Measurements from ENCODE around the gene BLOC1S6. TPM values are rescaled to one million over a fixed set of nuclear protein-coding genes. Genes with fewer than 3 reads are reported as not detected.

Gene BLOC1S6
- total RNA-seq, 1 donor: 105 TPM

DNA sequence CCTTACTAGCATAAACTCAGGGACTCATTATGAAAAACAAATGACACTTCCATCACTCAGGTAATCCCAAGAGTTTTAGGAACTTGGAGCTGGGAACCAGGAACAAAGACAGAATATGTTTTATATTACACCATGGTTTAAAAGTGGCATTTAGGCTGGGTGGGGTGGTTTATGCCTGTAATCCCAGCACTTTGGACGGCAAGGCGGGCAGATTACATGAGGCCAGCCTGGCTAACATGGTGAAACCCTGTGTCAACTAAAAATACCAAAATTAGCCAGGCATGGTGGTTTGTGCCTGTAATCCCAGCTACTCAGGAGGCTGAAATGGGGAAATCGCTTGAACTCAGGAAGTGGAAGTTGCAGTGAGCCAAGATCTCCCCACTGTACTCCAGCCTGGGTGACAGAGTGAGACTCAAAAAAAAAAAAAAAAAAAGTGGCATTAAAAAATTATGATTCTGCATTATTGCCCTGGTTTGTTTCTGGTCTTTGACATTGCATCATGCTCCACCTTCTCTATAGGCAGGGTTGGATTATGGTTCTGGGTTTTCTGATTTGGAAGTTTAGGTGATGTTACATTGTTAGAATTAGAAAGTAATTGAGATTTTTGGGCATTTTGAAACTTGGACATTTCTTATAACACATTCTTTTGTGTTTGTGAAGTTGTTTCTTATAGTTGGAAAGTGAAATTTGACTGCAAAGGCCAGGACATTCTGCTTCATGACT is 66.7 kb downstream of the BLOC1S6 start:
- no peak for DNase-seq (ENCODE audit: low read depth)
- no peak overlapping the region for H3K4me3 ChIP-seq (ENCODE audit: low read depth, low read length)
- TF ChIP-seq, protein P1, sequence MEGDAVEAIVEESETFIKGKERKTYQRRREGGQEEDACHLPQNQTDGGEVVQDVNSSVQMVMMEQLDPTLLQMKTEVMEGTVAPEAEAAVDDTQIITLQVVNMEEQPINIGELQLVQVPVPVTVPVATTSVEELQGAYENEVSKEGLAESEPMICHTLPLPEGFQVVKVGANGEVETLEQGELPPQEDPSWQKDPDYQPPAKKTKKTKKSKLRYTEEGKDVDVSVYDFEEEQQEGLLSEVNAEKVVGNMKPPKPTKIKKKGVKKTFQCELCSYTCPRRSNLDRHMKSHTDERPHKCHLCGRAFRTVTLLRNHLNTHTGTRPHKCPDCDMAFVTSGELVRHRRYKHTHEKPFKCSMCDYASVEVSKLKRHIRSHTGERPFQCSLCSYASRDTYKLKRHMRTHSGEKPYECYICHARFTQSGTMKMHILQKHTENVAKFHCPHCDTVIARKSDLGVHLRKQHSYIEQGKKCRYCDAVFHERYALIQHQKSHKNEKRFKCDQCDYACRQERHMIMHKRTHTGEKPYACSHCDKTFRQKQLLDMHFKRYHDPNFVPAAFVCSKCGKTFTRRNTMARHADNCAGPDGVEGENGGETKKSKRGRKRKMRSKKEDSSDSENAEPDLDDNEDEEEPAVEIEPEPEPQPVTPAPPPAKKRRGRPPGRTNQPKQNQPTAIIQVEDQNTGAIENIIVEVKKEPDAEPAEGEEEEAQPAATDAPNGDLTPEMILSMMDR (IDR thresholded peaks at IDR 0.05; ENCODE audit: insufficient read depth, low read length): no peak

DNA sequence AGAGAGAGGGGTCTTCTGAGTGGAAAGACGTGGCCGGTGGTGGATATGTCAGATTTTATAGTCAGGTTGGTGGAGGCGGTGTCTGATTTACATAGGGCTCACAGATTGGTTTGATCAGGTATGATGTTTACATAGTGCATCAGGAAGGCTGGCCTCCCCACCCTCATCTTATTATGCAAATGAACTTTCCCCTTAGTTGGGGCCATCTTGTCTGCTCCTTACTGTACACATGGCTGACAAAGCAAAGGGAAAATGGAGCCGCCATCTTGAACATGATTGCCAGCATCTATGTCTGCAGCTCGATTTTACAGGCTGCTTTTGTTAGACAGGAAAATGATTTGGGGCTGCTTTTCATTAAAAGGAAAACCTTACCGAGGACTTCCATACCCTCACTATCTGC is 67.6 kb downstream of the BLOC1S6 start:
- TF ChIP-seq, protein P1 (IDR thresholded peaks at IDR 0.05; ENCODE audit: insufficient read depth, low read length): no peak
- H3K4me3 ChIP-seq (ENCODE audit: low read depth, low read length): no peak overlapping the region
- no peak for DNase-seq (ENCODE audit: low read depth)

DNA sequence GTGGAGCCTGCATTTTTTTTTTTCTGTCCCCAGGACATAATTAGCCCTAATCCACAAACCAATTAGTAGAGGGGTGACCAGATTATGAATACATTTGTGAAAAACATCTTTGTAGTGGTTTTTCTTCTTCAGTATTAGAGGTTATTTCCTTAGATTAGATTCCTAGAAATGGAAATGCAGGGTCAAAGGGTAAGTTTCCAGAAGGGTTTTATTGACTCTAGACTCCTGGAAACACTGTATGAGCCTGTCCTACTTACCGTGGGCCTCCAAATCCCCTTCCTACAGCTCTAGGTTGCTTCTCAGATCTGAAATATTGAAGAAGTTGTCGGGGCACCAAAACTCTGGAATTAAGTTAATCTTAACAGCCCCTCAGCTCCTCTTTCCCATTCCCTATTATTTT is 70.1 kb downstream of the BLOC1S6 start:
- no peak overlapping the region for H3K4me3 ChIP-seq (ENCODE audit: low read depth, low read length)
- DNase-seq (ENCODE audit: low read depth): no peak
- TF ChIP-seq, protein P1 (IDR thresholded peaks at IDR 0.05; ENCODE audit: insufficient read depth, low read length): no peak

DNA sequence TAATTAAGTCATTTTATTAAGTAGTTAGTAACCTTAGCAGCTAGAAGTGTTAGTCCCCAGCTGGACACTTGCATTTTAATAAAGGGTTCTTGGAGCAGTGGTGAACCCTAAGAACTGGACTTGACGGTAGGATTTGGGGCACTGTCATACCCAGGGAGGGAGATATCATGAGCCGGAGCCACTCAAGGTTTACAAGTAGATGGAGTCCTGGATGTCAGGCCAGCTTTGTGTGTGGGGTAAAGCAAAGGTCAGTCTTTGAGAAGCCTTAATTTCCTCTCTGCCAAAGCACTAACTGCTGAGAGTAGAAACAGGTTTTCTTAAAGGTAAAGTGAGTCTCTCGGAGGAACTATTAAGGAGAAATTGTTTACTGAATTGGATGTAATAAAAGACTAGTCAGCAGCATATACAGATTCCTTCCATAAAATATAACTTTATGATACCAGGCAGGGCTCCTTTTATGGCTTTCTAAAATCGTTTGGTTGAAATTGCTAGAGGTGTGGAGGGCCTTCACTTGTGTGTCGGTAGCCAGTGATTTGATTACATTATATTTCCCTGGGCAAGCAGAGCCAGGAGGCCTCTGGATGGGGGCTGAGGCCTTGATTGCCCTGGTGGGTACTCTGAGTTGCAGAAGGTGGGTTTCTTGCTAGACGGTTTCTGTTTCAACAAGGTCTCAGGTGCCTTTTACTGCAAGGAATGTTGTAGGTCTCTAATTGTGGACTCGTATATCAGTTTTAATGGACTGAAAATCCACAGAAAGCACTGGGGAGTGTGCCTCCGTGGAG is 70.8 kb downstream of the BLOC1S6 start:
- DNase-seq (ENCODE audit: low read depth): no peak
- TF ChIP-seq, protein P1 (IDR thresholded peaks at IDR 0.05; ENCODE audit: insufficient read depth, low read length): no peak

More for the DNA sequence above, 70.8 kb downstream of the BLOC1S6 start:
- no peak overlapping the region for H3K4me3 ChIP-seq (ENCODE audit: low read depth, low read length)

Small RNAs within 50 kb of the gene (small RNA-seq; reads per million reads assigned to genes)
- not detected for gene DPPA5P2
- gene RF00019: not detected

Other genes with a start within 250 kb of the BLOC1S6 start
- gene GATM, start 208.8 kb upstream of the BLOC1S6 start, total RNA-seq (ENCODE audit: low replicate concordance): 0.18 and 0.57 TPM in 2 replicates
- gene SLC30A4, start 64.6 kb upstream of the BLOC1S6 start, total RNA-seq (ENCODE audit: low replicate concordance): 15.3 and 18.0 TPM in 2 replicates
- 79.5 and 101 TPM in 2 replicates for gene SQOR, start 47.6 kb downstream of the BLOC1S6 start, total RNA-seq (ENCODE audit: low replicate concordance)

Data from fibroblast of the aortic adventitia (primary cell).